GF-D8 (cell line): ENCODE data around the gene VWA1.
"Not testable (repeated sequence)": the region's sequence is repeated elsewhere in the genome, so short reads cannot be mapped to it uniquely, and the experiment has no call there.

Source experiments
- DNase-seq: peaks from one replicate; lab custom pipeline; 2025; lab: John Stamatoyannopoulos, UW

Gene VWA1

GRCh38 chr1:1455934-1456333 lies 20.4 kb downstream of the VWA1 start:
- DNase-seq: not testable (repeated sequence)

GRCh38 chr1:1456683-1457255 lies 21.3 kb downstream of the VWA1 start:
- not testable (repeated sequence) for DNase-seq

- DNase-seq: not testable (repeated sequence)
Observed at GRCh38 chr1:1459156-1459555, 23.7 kb downstream of the VWA1 start.

GRCh38 chr1:1459711-1460110 lies 24.2 kb downstream of the VWA1 start:
- not testable (repeated sequence) for DNase-seq

GRCh38 chr1:1460540-1461130 lies 25.1 kb downstream of the VWA1 start:
- no peak for DNase-seq

- DNase-seq: no peak
Observed at GRCh38 chr1:1461721-1462317, 26.3 kb downstream of the VWA1 start.

- no peak for DNase-seq
Observed at GRCh38 chr1:1462318-1462966, 27.0 kb downstream of the VWA1 start.

GRCh38 chr1:1463312-1463711 lies 27.8 kb downstream of the VWA1 start:
- no peak for DNase-seq

- DNase-seq: not testable (repeated sequence)
Observed at GRCh38 chr1:1468196-1468985, 32.9 kb downstream of the VWA1 start.

GRCh38 chr1:1470626-1471388 lies 35.3 kb downstream of the VWA1 start:
- no peak for DNase-seq

GRCh38 chr1:1471389-1472052 lies 36.0 kb downstream of the VWA1 start, which contains the start of gene ATAD3B:
ATAD3B (plus strand) TSS chr1:1471765; CDS start chr1:1471885, 120 bp downstream.
- peak; percentile 62 for DNase-seq

- not testable (repeated sequence) for DNase-seq
Observed at GRCh38 chr1:1472053-1472876, 36.8 kb downstream of the VWA1 start.

GRCh38 chr1:1476011-1476410 lies 40.5 kb downstream of the VWA1 start:
- not testable (repeated sequence) for DNase-seq

- no peak for DNase-seq
Observed at GRCh38 chr1:1477206-1477605, 41.7 kb downstream of the VWA1 start.

- no peak for DNase-seq
Observed at GRCh38 chr1:1479547-1480487, 44.3 kb downstream of the VWA1 start.

GRCh38 chr1:1480488-1480867 lies 45.0 kb downstream of the VWA1 start:
- not testable (repeated sequence) for DNase-seq

- DNase-seq: not testable (repeated sequence)
Observed at GRCh38 chr1:1481811-1482210, 46.3 kb downstream of the VWA1 start.

- DNase-seq: no peak
Observed at GRCh38 chr1:1482856-1483255, 47.4 kb downstream of the VWA1 start.

- DNase-seq: no peak
Observed at GRCh38 chr1:1483714-1484113, 48.2 kb downstream of the VWA1 start.
